COLO829 (cell line): ENCODE measurements around the gene C2.
"Not testable (repeated sequence)": the region's sequence is repeated elsewhere in the genome, so short reads cannot be mapped to it uniquely, and the experiment has no call there.

Experiments used
- DNase-seq: peaks from one replicate; pipeline ENCODE4 v3.0.0; 2012; ENCODE audit warnings: low spot score

The C2 gene

DNA sequence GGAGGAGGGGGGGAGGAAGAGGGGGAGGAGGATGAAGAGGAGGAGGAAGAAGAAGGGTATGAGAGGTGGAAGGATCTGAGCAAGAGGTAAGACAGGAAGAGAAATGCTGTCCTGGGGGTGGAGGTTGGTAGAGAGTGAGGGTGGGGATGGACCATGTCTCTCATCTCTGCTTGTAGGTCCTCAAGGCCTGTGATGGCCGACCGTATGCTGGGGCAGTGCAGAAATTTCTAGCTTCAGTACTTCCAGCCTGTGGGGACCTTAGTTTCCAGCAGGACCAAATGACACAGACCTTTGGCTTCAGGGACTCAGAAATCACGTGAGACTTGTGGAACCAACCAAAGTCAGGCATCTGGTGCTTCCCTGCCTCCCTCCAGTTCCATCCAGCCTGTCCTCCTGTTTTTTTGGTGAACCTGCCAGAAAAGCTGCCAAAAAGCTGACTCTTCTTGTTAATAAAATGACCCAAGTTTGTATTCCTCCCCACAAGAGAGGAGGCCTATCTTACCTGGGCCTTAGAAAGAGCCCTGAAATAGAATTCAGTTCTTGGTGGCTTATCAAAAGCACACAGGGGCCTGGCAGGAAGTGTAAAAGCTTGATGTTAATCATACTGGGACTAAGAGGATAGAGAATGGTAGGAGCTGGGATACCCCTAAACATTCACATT lies 51.9 kb downstream of the C2 start:
- no peak for DNase-seq

DNA sequence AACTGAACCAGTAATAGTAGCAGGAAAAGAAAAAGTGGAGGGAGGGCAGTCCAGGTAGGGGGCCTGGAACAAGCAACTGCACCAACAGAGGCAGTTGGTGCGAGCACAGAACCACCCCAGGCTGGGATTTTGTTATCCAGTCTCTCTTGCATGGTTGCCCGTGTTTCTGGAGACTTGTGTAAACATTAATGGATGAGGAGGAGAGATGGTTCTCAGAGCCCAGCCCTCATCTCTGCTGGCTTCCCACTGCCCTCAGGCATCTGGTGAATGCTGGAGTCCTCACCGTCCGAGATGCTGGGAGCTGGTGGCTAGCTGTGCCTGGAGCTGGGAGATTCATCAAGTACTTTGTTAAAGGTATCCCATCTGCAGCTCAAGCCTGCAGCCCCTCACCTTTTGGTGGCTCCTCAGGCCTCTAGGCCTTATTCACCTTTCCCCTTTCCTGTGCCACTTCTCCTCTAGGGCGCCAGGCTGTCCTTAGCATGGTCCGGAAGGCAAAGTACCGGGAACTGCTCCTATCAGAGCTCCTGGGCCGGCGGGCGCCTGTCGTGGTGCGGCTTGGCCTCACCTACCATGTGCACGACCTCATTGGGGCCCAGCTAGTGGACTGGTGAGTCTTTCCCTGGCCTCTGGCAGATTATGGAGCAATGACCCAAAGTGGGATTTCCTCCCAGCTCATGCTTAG lies 52.8 kb downstream of the C2 start:
- DNase-seq, result not testable (repeated sequence)

- not testable (repeated sequence) for DNase-seq
Measured at GRCh38 chr6:31980998-31981397, 53.5 kb downstream of the C2 start.

- not testable (repeated sequence) for DNase-seq
Measured at GRCh38 chr6:31981744-31982143, 54.2 kb downstream of the C2 start, which contains the start of gene C4A. Gene C4A, plus strand, starts transcription at chr6:31982057. Its CDS starts 51 bp downstream, at chr6:31982108.

DNA sequence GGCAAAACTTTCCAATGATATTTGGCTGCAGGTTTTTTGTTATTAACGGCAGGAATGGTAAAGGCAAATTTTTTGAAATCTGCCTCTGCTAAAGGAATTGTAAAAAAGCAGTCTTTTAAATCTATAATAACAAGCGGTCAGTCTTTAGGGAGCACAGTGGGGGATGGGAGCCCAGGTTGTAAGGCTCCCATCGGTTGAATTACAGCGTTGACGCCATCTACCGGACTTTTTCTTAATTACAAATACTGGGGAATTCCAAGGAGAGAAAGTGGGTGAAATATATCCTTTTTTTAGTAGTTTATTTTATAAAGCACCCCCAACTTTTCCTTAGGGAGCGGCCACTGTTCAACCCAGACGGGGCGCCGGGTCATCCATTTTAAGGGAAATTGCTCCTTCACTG lies 61.8 kb downstream of the C2 start:
- not testable (repeated sequence) for DNase-seq

DNA sequence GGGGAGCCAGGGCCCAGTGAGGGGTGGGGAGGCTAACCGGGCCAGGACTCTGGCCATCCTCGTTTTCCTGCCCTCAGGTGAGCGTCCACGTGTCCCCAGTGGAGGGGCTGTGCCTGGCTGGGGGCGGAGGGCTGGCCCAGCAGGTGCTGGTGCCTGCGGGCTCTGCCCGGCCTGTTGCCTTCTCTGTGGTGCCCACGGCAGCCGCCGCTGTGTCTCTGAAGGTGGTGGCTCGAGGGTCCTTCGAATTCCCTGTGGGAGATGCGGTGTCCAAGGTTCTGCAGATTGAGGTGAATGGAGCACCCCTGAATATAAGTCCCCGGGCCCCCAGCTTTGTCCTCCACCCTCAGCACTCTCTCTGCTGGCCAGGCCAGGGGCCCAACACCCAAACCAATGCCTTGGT lies 66.9 kb downstream of the C2 start:
- DNase-seq, result not testable (repeated sequence)
